GM18520 (cell line): ENCODE results near the gene BTF3L4.

ENCODE experiments used
- ATAC-seq: cut with Tn5 transposase; IDR thresholded peaks from one replicate; pipeline ENCODE4 v1.9.1; 2021; ENCODE audit not compliant: unreplicated experiment

BTF3L4 gene

DNA sequence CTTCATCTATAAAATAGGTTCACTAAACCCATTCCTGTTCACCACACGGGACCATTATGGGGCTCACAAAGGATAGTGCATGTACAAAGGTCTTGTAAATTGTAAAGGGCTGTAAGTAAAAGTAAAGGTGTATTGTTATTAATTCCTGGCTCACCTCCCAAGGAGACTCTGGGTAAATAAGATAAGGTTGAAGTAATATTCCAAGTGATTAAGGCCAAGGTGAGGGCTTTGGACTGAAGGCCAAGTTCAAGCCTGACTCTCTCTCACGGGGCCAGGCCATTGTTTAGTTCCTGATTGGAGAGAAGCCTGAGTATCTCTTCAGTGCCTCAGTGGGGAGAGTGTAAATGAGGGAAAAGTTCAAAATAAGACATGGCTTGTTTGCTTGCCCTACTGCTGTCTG lies 66.3 kb downstream of the BTF3L4 start:
- ATAC-seq = no peak

DNA sequence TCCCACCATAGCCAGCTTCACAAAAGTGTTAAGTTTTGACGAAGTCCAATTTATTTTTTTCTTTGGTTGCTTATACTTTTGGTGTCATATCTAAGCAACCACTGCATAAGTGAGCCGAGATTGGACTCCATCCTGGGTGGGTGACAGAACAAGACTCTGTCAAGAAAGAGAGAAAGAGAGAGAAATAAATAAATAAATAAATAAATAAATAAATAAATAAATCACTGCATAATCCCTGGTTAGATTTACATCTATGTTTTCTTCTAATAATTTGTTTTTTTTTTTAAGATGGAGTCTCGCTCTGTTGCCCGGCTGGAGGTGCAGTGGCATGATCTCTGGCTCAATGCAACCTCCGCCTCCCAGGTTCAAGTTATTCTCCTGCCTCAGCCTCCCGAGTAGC lies 67.5 kb downstream of the BTF3L4 start:
- no peak for ATAC-seq

DNA sequence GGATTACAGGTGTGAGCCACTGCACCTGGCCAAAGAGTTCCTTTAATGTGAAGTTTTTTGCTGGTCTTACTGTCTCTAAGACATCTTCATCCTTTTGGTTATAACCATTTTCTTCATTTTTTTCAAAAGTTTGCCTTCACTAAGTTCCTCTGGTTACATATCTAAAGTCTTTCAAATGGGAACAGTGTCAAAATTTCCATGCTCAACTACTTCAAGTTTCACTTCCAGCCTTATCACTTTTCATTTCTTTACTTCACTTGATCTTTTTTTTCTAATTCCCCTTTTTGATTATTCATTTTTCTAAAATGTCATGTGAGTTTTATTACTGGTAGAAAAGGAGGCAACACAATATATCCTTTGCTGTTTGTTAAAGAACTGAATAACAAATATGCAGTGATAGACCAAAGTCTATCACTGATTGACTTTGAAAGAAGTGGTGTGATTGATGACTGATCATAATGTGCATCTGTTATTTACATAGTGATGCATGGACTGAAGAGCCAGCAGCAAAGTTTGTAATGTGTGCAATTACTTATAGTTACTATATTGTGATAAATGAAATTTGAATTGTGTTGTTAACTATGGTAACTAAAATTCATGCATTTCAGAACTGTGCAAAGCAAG lies 69.8 kb downstream of the BTF3L4 start:
- no peak for ATAC-seq

DNA sequence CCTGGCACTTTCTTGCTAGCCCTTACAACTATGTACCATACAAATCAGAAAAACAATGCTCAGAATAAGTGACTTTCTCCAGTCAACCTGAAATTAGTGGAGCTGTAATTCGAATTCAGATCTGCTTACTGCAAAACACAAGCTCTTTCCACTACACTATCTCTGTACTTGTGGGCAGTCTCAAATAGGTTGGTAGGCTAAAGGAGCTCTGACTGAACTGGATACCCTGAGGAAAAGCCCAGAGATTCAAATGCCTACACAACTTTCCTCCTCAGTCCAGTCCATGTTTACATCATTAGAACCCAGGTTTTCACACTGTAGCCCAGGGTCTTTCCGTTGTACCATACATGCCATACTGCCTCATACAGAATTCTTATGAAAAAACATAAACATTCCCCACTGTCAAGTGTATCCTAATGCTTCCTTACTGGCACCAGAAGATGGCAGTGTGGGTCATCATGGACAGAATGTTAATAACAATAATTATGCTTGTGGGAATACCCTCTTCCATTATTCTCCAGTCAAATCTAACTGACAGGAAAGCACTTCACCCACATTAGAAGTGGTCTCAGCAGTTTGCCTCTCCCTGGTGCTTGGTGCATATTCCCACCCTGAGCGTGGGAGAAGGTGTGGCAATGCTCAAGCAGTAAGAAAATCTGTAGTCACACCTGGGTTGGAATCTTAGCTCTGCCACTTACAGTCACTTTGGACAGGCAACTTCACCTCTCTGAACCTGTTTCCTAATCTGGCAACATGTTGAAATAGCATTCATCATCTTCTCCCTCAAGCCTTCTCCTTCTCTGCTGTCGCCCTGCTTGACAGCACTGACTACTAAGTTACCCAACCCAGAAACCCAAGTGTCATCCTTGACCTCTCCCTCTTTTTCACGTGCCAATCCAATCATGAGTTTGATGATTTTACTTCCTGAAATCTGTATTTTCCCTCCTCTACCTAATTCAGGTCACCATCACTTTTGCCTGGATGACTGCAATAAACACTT lies 71.4 kb downstream of the BTF3L4 start:
- ATAC-seq = no peak

DNA sequence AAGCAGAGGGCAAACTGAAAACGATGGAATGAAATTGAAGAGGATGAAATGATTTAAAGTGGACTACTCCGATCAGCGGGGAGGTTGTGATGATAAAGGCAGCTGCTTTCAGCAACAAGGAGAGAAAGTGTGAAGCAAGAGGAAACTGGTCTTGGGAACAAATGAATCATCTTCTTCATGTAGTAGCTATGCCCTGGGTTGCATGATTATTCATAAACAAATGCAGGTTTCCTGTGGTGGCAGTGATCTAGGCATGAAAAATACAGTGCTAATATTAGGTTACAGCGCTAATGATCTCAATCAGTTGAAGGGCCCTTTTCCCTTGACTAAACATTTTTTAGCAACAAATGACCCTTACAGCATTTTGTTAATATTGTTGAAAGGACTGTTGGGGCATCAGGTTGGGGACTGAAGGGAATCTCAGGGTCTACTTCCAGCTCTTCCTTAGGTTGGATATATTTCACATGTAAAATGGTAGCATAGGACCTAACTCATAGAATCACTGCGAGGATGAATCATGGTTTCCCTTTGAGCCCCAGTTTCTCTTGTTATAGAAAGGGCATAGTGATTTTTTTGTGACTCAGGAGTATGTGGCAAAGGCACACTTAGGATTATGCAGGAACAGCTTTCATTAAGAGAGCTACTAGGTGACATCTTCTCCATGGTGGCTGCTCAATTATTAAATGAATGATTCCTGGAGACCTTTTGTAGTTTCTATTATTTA lies 83.9 kb downstream of the BTF3L4 start:
- peak; percentile 82 for ATAC-seq
